ENCODE results near the gene PTPRD. TPM values are rescaled to one million over a fixed set of nuclear protein-coding genes. Genes with fewer than 3 reads are reported as not detected.

PTPRD gene
- total RNA-seq, 3 donors from 2014 or later: 2.9 to 5.4 (median 3.6) TPM

DNA sequence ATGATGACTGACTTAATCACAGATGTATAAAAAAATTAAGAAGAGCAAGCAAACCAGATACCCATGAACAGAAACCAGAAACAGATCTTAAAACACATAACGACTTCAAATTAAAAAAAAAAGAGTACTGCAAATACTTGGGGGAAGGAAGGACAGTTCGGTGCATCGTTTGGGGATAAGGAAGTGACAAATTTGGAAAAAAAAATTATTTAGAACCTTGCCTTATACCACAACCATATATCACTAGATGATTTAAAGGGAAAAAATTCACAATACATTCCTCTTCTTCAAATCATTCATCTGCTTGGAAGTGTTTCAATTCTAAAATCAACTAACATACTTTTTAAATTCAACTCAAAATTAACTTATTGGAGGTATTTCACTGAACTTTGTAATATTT, 1774.7 kb downstream of the PTPRD start:
- H3K4me3 ChIP-seq: no peak overlapping the region
- H3K27ac ChIP-seq: no peak overlapping the region
- H3K27me3 ChIP-seq: no peaks in the 10 kb centered on the region
- no peaks in the 10 kb centered on the region for H3K36me3 ChIP-seq
- intact Hi-C loops (cut with DNase I; ENCODE audit: low total_unique reads): no loop called here
- no peak for DNase-seq (ENCODE audit: low spot score in 2 of 2)
- H3K4me1 ChIP-seq: no peaks in the 10 kb centered on the region
- TF ChIP-seq POLR2A (IDR thresholded peaks at IDR 0.05) (no peak), POLR2AphosphoS5 (IDR thresholded peaks at IDR 0.05) (no peak)
- TF ChIP-seq, protein P1, sequence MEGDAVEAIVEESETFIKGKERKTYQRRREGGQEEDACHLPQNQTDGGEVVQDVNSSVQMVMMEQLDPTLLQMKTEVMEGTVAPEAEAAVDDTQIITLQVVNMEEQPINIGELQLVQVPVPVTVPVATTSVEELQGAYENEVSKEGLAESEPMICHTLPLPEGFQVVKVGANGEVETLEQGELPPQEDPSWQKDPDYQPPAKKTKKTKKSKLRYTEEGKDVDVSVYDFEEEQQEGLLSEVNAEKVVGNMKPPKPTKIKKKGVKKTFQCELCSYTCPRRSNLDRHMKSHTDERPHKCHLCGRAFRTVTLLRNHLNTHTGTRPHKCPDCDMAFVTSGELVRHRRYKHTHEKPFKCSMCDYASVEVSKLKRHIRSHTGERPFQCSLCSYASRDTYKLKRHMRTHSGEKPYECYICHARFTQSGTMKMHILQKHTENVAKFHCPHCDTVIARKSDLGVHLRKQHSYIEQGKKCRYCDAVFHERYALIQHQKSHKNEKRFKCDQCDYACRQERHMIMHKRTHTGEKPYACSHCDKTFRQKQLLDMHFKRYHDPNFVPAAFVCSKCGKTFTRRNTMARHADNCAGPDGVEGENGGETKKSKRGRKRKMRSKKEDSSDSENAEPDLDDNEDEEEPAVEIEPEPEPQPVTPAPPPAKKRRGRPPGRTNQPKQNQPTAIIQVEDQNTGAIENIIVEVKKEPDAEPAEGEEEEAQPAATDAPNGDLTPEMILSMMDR (IDR thresholded peaks at IDR 0.05): no peak
- H3K9me3 ChIP-seq: no peaks in the 10 kb centered on the region

DNA sequence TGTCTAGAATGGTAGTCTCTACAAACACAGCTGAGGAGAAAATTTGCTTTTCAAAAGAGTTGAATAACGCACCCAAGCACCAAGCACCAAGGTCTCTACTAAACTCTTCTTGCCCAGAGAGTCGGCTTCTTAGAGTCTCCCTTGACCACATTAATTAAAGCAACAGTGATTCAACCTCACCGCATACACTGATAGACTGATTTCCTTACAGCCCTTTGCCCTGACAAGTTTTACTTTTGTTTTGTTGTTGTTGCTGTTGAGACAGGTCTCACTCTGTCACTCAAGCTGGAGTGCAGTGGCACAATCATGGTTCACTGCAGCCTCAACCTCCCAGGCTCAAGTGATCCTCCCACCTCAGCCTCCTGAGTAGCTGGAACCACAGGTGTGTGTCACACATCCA, 1777.5 kb downstream of the PTPRD start:
- Histone ChIP-seq H3K9me3 (no peaks in the 10 kb centered on the region), H3K27me3 (no peaks in the 10 kb centered on the region), H3K4me3 (no peak overlapping the region), H3K36me3 (no peaks in the 10 kb centered on the region), H3K4me1 (no peaks in the 10 kb centered on the region), H3K27ac (no peak overlapping the region)
- intact Hi-C loops (cut with DNase I; ENCODE audit: low total_unique reads): no loop called here
- TF ChIP-seq POLR2AphosphoS5 (IDR thresholded peaks at IDR 0.05) (no peak), POLR2A (IDR thresholded peaks at IDR 0.05) (no peak)
- TF ChIP-seq, protein P1 (IDR thresholded peaks at IDR 0.05): no peak
- no peak for DNase-seq (ENCODE audit: low spot score in 2 of 2)

DNA sequence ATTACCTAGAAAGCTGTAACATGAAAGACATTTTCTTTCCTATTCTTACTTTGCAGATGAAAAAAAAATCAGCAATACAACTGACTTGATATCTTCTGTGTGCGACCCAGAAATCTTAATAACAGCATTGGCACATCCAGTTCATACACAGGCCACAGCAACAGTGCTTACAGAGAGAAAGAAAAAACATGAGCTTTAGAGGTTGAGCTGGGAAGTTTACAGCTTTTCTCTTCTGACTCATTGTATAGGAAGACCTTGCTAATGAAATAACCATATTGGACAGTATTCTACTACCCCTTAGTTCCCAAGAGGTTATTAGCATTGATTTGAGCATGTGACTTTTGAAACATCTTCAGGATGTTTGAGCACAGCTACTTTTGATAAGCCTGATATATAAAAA, 1779.8 kb downstream of the PTPRD start:
- H3K36me3 ChIP-seq: no peaks in the 10 kb centered on the region
- intact Hi-C loops (cut with DNase I; ENCODE audit: low total_unique reads): no loop called here
- DNase-seq (ENCODE audit: low spot score in 2 of 2): no peak
- no peak overlapping the region for H3K27ac ChIP-seq
- no peaks in the 10 kb centered on the region for H3K27me3 ChIP-seq
- no peaks in the 10 kb centered on the region for H3K9me3 ChIP-seq
- no peak overlapping the region for H3K4me3 ChIP-seq
- H3K4me1 ChIP-seq: no peaks in the 10 kb centered on the region
- TF ChIP-seq POLR2AphosphoS5 (IDR thresholded peaks at IDR 0.05): no peak
- TF ChIP-seq, protein P1 (IDR thresholded peaks at IDR 0.05): no peak
- no peak for TF ChIP-seq POLR2A (IDR thresholded peaks at IDR 0.05)

DNA sequence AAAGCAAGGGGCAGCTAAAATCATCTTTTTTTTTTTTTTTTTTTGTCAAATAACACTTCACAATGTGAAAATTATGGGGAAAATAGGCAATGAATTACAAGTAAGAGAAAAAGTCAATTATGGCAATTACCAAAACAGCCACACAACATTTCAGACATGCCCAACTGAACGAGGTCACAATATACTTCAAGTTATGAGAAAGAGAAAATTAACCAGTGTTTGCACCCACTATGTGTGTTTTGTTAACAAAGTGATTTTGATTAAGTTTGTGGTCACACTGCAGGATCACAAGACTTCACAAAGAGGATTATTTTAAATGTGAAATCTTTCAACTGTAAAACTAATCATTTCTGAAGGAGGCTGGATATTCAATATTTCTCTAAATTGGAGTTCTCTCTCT, 1780.4 kb downstream of the PTPRD start:
- H3K9me3 ChIP-seq: no peaks in the 10 kb centered on the region
- no peak overlapping the region for H3K4me3 ChIP-seq
- H3K27ac ChIP-seq: no peak overlapping the region
- H3K36me3 ChIP-seq: no peaks in the 10 kb centered on the region
- intact Hi-C loops (cut with DNase I; ENCODE audit: low total_unique reads): no loop called here
- no peaks in the 10 kb centered on the region for H3K27me3 ChIP-seq
- TF ChIP-seq POLR2A (IDR thresholded peaks at IDR 0.05) (no peak), POLR2AphosphoS5 (IDR thresholded peaks at IDR 0.05) (no peak)
- TF ChIP-seq, protein P1 (IDR thresholded peaks at IDR 0.05): no peak
- no peaks in the 10 kb centered on the region for H3K4me1 ChIP-seq
- no peak for DNase-seq (ENCODE audit: low spot score in 2 of 2)

DNA sequence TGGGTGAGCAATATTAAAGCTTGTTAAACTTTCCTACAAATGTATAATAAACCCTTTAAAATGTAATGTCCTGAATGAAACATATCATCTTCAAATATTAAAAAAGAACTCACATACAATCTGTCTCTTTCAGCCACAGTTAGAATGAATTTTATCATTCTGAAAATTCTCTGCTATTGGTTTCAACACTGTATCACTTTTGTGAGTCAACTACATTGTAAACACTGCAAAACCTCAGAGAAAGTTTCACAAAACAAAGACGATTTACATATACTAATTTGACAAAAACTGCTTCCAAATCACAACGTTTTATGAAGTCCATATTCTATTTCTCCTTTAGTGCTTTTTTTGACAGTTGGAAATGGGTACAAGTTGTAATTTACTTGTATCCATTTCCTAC, 1781.2 kb downstream of the PTPRD start:
- TF ChIP-seq, protein P1 (IDR thresholded peaks at IDR 0.05): no peak
- TF ChIP-seq POLR2A (IDR thresholded peaks at IDR 0.05): no peak
- no peak for TF ChIP-seq POLR2AphosphoS5 (IDR thresholded peaks at IDR 0.05)
- H3K27ac ChIP-seq: no peak overlapping the region
- intact Hi-C loops (cut with DNase I; ENCODE audit: low total_unique reads): no loop called here

More for the DNA sequence above, 1781.2 kb downstream of the PTPRD start:
- Histone ChIP-seq H3K4me3 (no peak overlapping the region), H3K9me3 (no peaks in the 10 kb centered on the region), H3K27me3 (no peaks in the 10 kb centered on the region), H3K36me3 (no peaks in the 10 kb centered on the region), H3K4me1 (no peaks in the 10 kb centered on the region)
- no peak for DNase-seq (ENCODE audit: low spot score in 2 of 2)
